H9 (cell line): ENCODE measurements around the gene CDC25C. TPM values are rescaled to one million over a fixed set of nuclear protein-coding genes. Genes with fewer than 3 reads are reported as not detected.

Experiments
- DNase-seq: peaks from one replicate; pipeline ENCODE4 v3.0.0-alpha.2; 2017
- H2AFZ ChIP-seq: one replicate; pipeline ENCODE4 v1.6.1; 2013; ENCODE audit warnings: mild to moderate bottlenecking, low read length, control low read depth, moderate library complexity
- H2AK5ac ChIP-seq: 2 replicates; pipeline ENCODE4 v1.6.1; 2013; ENCODE audit warnings: low read length, control low read depth, mixed read lengths; ENCODE audit not compliant: insufficient read length
- H2BK120ac ChIP-seq: one replicate; pipeline ENCODE4 v1.6.1; 2013; ENCODE audit warnings: low read depth, mild to moderate bottlenecking, low read length, control low read depth, inconsistent platforms; ENCODE audit not compliant: poor library complexity, severe bottlenecking
- H2BK12ac ChIP-seq: 2 replicates; pipeline ENCODE4 v1.6.1; 2013; ENCODE audit warnings: low read length, control low read depth, mixed read lengths, low read depth; ENCODE audit not compliant: insufficient read length
- H2BK15ac ChIP-seq: 2 replicates; pipeline ENCODE4 v1.6.1; 2013; ENCODE audit warnings: low read depth, low read length, control low read depth
- H2BK20ac ChIP-seq: one replicate; pipeline ENCODE4 v1.6.1; 2013; ENCODE audit warnings: low read depth, mild to moderate bottlenecking, low read length, control low read depth, inconsistent platforms; ENCODE audit not compliant: poor library complexity, severe bottlenecking
- H2BK5ac ChIP-seq: 2 replicates; pipeline ENCODE4 v1.6.1; 2013; ENCODE audit warnings: low read length, control low read depth, mixed read lengths; ENCODE audit not compliant: insufficient read length
- H3K14ac ChIP-seq: 2 replicates; pipeline ENCODE4 v1.6.1; 2013; ENCODE audit warnings: low read length, control low read depth; ENCODE audit not compliant: insufficient read depth
- H3K18ac ChIP-seq: 2 replicates; pipeline ENCODE4 v1.6.1; 2013; ENCODE audit warnings: low read depth, mild to moderate bottlenecking, mixed read lengths, low read length, control low read depth; ENCODE audit not compliant: insufficient read length
- H3K23ac ChIP-seq: 2 replicates; pipeline ENCODE4 v1.6.1; 2013; ENCODE audit warnings: low read length, control low read depth, mixed read lengths, low read depth; ENCODE audit not compliant: insufficient read length
- H3K23me2 ChIP-seq: 2 replicates; pipeline ENCODE4 v1.6.1; 2013; ENCODE audit warnings: low read depth, mild to moderate bottlenecking, mixed read lengths, low read length, control low read depth; ENCODE audit not compliant: insufficient read length, poor library complexity, severe bottlenecking
- H3K27ac ChIP-seq: 2 replicates; pipeline ENCODE4 v1.5.1; 2013; ENCODE audit warnings: low read length, control low read depth, mixed read lengths, low read depth; ENCODE audit not compliant: insufficient read length
- H3K27me3 ChIP-seq: 2 replicates; pipeline ENCODE4 v1.6.1; 2013; ENCODE audit warnings: low read length, control low read depth, inconsistent platforms; ENCODE audit not compliant: insufficient read depth
- H3K4ac ChIP-seq: 2 replicates; pipeline ENCODE4 v1.6.1; 2013; ENCODE audit warnings: low read depth, mild to moderate bottlenecking, control low read depth, inconsistent platforms, low read length, moderate library complexity
- H3K4me1 ChIP-seq: 2 replicates; pipeline ENCODE4 v1.6.1; 2013; ENCODE audit warnings: low read length, control low read depth, inconsistent platforms; ENCODE audit not compliant: insufficient read depth
- H3K4me2 ChIP-seq: 2 replicates; pipeline ENCODE4 v1.6.1; 2013; ENCODE audit warnings: low read length, control low read depth, mixed read lengths; ENCODE audit not compliant: insufficient read length, insufficient read depth
- H3K56ac ChIP-seq: 2 replicates; pipeline ENCODE4 v1.6.1; 2013; ENCODE audit warnings: low read depth, mild to moderate bottlenecking, mixed read lengths, low read length, control low read depth; ENCODE audit not compliant: insufficient read length
- H3K79me1 ChIP-seq: 2 replicates; pipeline ENCODE4 v1.6.1; 2013; ENCODE audit warnings: low read depth, mild to moderate bottlenecking, moderate library complexity, low read length, control low read depth, inconsistent platforms; ENCODE audit not compliant: insufficient read depth, poor library complexity, severe bottlenecking
- H3K79me2 ChIP-seq: 2 replicates; pipeline ENCODE4 v1.6.1; 2013; ENCODE audit warnings: low read length, control low read depth, inconsistent platforms; ENCODE audit not compliant: insufficient read depth
- H3K9ac ChIP-seq: 2 replicates; pipeline ENCODE4 v1.6.1; 2013; ENCODE audit warnings: low read length, control low read depth, mixed read lengths; ENCODE audit not compliant: insufficient read length; ENCODE audit errors: extremely low read depth
- H3K9me3 ChIP-seq: one replicate; pipeline ENCODE4 v1.6.1; 2013; ENCODE audit warnings: low read depth, low read length, inconsistent platforms; ENCODE audit not compliant: control insufficient read depth
- H3T11ph ChIP-seq: one replicate; pipeline ENCODE4 v1.6.1; 2013; ENCODE audit warnings: mild to moderate bottlenecking, low read length, control low read depth, inconsistent platforms
- H4K20me1 ChIP-seq: one replicate; pipeline ENCODE4 v1.6.1; 2013; ENCODE audit not compliant: control insufficient read depth, insufficient read length, insufficient read depth
- H4K5ac ChIP-seq: 2 replicates; pipeline ENCODE4 v1.6.1; 2013; ENCODE audit warnings: low read depth, mild to moderate bottlenecking, mixed read lengths, low read length, control low read depth; ENCODE audit not compliant: insufficient read length
- H4K8ac ChIP-seq: replicated peaks from 2 replicates; pipeline ENCODE4 v1.6.1; 2013; ENCODE audit warnings: low read length, control low read depth, mixed read lengths, low read depth; ENCODE audit not compliant: insufficient read length
- H4K91ac ChIP-seq: 2 replicates; pipeline ENCODE4 v1.6.1; 2013; ENCODE audit warnings: low read depth, mild to moderate bottlenecking, moderate library complexity, mixed read lengths, low read length, control low read depth; ENCODE audit not compliant: insufficient read length
- H3K27ac Mint-ChIP-seq, 3 experiments: 2 replicates in 2 of 3; 3 replicates in 1 of 3; pipeline ENCODE4 v1.8.0; 2020 to 2021; ENCODE audit warnings: mixed read lengths in 3 of 3, mild to moderate bottlenecking in 1 of 3, moderate library complexity in 1 of 3
- H3K27me3 Mint-ChIP-seq: 2 replicates; pipeline ENCODE4 v1.8.0; 2021; ENCODE audit warnings: low read depth, mild to moderate bottlenecking, moderate library complexity, mixed read lengths
- H3K36me3 Mint-ChIP-seq, 3 experiments: 2 replicates in 2 of 3; 3 replicates in 1 of 3; pipeline ENCODE4 v1.8.0; 2020 to 2021; ENCODE audit warnings: low read depth in 3 of 3, mixed read lengths in 3 of 3; ENCODE audit not compliant: insufficient read depth in 1 of 3
- H3K4me1 Mint-ChIP-seq, 2 experiments: 2 replicates each; pipeline ENCODE4 v1.8.0; 2020; ENCODE audit warnings: mixed read lengths in 2 of 2
- H3K4me3 Mint-ChIP-seq, 2 experiments: 2 replicates in 1 of 2; 3 replicates in 1 of 2; pipeline ENCODE4 v1.8.0; 2020 to 2021; ENCODE audit warnings: mild to moderate bottlenecking in 2 of 2, mixed read lengths in 2 of 2, moderate library complexity in 1 of 2
- H3K9me3 Mint-ChIP-seq, 2 experiments: 2 replicates in 1 of 2; 3 replicates in 1 of 2; pipeline ENCODE4 v1.8.0; 2020; ENCODE audit warnings: mild to moderate bottlenecking in 2 of 2, mixed read lengths in 2 of 2, moderate library complexity in 1 of 2
- CTCF ChIP-seq: fragments of 200-600 bp; sonication (generic); conservative IDR thresholded peaks from 3 replicates; pipeline ENCODE4 v1.8.0; 2021; ENCODE audit warnings: antibody characterized with exemption, mild to moderate bottlenecking
- WGBS: extraction: QIAGEN DNeasy Blood & Tissue Kit; methylation state at CpG from one replicate; pipeline ENCODE4 v1.1.7; 2013; ENCODE audit warnings: missing lambda C conversion rate, low lambda C conversion rate, mixed read lengths; ENCODE audit not compliant: insufficient read length; ENCODE audit errors: extremely low coverage; 5-methylcytosine and 5-hydroxymethylcytosine counted together
- total RNA-seq: library from RNA; stranded (reverse); gene quantifications from 2 replicates; pipeline ENCODE4 v1.2.1, GENCODE V29; 2021

Gene CDC25C
- total RNA-seq, 1 experiment from 2014 or later = 22.8 TPM

GRCh38 chr5:138370537-138370936, 38.9 kb upstream of the CDC25C start:
- H3K79me2 ChIP-seq = peaks cover 7% of the 10 kb centered on the region; the same call in 1 of the 2 replicates

More at GRCh38 chr5:138370537-138370936, 38.9 kb upstream of the CDC25C start:
- H2BK5ac ChIP-seq = no peak overlapping the region
- no peak overlapping the region for H4K91ac ChIP-seq
- DNase-seq = no peak
- no peaks in the 10 kb centered on the region for H3K27me3 ChIP-seq
- H3T11ph ChIP-seq = no peak overlapping the region
- TF ChIP-seq CTCF = no peak
- Mint-ChIP-seq H3K27ac (peak overlapping the region in 1 of 3 experiments; percentile 75; a peak in 1 of 7 replicates), H3K27me3 (no peaks in the 10 kb centered on the region), H3K4me1 (no peaks in the 10 kb centered on the region; a peak in 1 of 4 replicates), H3K9me3 (no peaks in the 10 kb centered on the region), H3K36me3 (peaks cover 8 to 22% (median 20%) of the 10 kb centered on the region in 3 experiments; a peak in 6 of 7 replicates), H3K4me3 (no peak overlapping the region)
- H2BK12ac ChIP-seq = no peak overlapping the region
- H2BK15ac ChIP-seq = no peak overlapping the region
- H3K79me1 ChIP-seq = peaks cover 8% of the 10 kb centered on the region
- no peak overlapping the region for H2BK20ac ChIP-seq
- H3K56ac ChIP-seq = no peak overlapping the region
- H2AFZ ChIP-seq = no peak overlapping the region
- H3K18ac ChIP-seq = no peak overlapping the region
- no peak overlapping the region for H3K23ac ChIP-seq
- H3K14ac ChIP-seq = no peak overlapping the region
- no peak overlapping the region for H2AK5ac ChIP-seq
- H3K23me2 ChIP-seq = no peaks in the 10 kb centered on the region
- WGBS = no CpG with 5 or more reads among the region's 3 CpGs
- no peak overlapping the region for H4K5ac ChIP-seq
- H3K4me2 ChIP-seq = no peak overlapping the region
- H3K4me1 ChIP-seq = no peaks in the 10 kb centered on the region
- no peak overlapping the region for H3K4ac ChIP-seq
- no peak overlapping the region for H2BK120ac ChIP-seq
- no peak overlapping the region for H4K8ac ChIP-seq
- H4K20me1 ChIP-seq = no peaks in the 10 kb centered on the region
- H3K27ac ChIP-seq = no peak overlapping the region
- no peak overlapping the region for H3K9ac ChIP-seq
- no peaks in the 10 kb centered on the region for H3K9me3 ChIP-seq
